Stimulated activated CD4-positive, alpha-beta T cell treated with anti-CD3 and anti-CD28 coated beads, Interleukin-4, amount 100 ng/mL, for 4 hours (primary cell): ENCODE measurements around the gene DNAJA3.

ENCODE experiments used
- DNase-seq, 2 experiments: peaks; one replicate each; pipeline ENCODE4 v3.0.0-alpha.2; 2020

The DNAJA3 gene

DNA sequence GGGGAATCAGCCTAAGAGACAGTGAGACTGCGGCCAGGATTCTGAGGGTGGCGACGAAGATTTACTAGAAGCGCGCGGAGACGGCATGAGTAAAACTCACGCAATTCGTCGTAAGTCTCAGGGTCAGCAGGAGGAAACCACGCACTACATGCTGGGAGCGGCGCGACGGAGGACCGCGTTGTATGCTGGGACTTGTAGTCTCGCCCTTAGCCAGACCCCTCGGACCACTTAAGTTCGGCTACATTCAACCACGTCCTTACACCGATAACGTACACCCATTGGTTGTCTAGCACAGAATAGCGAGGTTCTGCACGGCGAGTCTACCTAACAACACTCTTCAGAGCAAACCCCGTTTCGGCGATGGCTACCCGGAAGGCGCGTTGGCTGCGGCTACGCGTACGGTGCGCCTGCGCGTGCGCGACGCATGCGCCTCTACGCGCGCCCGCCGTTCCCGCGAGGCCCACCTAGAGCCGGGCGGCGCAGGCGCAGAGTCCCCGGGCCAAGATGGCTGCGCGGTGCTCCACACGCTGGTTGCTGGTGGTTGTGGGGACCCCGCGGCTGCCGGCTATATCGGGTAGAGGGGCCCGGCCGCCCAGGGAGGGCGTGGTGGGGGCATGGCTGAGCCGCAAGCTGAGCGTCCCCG is at the start of gene DNAJA3:
TSS of gene DNAJA3 (plus strand) at position 491 of the 643 bp plus-strand sequence. CDS start at position 505, 14 bp downstream.
- peak; percentile 89 to 93 for DNase-seq

DNA sequence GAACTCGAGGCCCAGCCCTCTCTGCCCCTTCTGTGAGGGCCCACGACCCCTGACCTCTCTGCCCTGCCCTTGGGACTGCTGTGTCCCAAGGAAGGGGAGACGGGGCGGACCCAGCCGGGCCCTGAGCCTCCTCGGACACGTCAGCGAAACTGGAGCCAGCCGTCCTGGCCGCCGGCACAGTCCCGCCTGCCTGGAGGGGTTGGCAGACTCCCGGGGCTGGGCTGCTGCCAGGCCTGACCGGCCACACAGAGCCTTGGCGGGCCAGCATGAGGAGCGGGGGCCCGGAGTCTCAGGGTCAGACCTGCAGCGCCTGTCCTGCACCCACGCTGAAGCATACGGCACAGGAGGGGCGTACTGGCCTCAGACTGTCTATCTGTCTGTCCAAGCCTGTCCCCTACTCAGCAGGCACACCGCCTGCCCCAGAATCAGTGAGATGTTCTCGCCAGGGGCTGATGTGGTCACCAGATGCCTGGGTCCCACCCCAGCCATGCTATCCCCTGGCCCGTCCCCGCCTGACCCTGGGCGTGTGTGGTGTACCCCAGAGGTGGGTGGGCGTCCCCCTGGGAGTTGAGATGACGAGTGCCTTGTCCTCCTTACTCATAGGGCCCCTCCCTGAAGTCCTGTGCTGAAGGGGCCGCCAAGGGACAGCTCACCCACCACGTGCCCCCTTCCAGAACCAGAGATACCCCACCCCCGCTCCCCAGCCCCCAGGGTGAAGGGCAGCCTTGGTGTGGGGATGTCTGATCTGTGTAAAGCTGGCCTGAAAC is 49.4 kb upstream of the DNAJA3 start:
- DNase-seq: no peak

DNA sequence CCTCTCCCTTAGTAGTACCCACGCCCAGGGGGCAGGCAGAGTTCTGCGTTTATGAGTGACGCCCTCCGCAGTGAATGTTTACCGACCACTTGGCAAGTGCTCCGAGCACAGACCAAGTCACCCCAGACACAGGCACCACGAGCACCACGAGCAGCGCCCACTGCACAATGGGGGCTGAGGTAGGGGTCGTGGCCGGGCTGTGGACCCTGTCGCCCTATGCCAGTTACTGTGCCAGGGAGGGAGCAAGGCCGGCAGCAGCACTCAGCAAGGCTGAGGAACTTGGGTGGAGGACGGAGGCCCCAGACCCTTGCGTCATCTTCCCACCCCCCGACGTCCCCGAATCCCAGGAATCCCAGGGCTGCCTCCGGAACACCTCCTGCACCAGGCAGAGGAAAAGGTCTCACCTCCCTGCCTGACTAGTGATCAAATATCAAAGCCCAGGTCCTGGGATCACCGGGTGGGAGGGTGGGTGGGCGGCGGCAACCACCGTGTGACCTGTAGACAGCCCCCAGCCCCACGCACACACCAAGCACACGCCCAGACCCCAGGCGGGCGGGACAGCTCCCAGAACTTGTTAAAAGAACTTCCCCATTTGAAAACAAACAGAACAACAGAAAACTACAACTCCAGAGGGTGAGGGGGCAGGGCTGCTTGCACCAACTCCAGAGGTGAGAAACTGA is 48.6 kb upstream of the DNAJA3 start:
- DNase-seq: no peak

DNA sequence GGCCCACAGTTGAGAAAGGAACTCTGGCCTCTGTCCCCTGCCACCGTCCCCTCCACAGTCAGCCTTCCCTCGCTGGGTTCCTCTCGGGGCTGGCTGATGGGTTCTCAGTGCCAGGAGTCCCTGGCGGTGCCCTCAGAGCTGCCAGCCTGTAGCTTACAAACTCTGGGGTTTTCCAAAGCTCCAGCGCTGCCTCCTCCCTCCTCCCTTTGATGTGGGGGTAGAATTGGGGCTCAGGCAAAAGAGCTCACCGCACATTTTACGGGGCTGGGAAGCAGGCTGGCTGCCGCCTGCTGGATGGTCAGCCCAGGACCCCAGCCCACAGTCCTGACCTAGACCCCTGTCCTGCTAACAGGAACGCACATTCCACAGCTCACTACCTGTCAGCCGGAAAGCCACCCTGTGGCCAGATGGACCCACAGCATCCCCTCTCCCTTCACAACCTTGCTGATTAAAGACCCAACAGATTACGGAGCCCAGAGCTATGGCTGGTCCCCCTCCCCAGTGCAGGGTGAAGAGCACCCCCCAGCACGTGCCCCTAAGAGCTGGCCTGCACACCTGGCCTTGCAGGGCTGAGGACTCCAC is 48.0 kb upstream of the DNAJA3 start:
- no peak for DNase-seq

DNA sequence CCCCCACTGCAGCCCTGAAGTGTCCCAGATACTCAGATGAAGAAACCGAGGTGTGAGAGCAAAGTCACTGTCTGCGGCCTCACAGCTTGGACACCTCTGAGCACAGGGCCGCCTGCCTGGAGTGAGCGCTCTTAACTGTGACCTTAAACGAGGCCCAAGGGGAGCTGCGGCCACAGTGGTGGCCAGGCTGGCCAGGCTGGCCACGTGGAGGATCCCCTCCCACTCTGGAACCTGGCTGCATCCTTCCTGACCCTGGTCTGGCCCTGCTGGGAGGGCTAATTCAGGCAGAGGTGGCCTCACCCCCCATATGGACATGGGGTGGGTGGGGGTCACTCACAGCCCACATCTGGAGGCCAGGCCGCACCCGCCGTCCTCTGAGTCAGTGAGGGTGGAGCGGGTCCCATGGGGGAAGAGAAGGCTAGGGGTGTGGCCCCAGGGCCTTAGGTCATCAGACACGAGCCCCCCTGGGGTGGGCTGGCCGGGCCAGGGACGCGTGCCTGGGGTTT is 47.5 kb upstream of the DNAJA3 start:
- no peak for DNase-seq

DNA sequence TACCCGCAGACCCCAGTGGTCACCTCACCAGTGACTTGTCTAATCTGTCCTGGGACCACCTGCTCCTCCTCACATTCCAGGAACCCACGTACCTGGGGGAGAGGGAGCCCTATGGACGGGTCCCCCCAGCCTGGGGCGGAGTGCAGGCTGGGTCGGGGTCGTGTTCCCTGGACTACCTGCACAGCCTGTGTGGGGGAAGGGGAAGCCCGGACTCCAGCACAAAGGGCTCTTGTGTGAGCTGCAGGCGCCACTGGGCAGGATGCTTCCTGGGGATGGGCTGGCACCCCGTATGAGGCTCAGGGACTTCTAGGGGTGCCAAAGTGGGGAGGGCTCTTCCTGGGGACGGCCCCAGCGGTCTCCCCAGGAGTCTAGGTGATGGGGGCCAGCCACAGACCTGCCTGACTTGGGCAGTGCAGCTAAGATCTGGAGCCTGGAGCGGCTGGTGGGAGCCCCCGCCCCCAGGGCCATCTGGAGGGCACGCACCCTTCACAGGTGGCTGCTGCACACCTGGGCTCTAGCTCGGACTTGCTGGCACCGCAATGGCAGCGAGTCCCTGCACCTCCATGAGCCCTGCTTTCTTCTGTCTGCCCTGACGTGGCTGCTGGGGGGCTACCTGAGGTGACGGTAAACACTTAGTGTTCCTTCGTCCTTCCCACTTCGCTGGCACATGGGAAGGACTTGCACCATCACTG is 46.5 kb upstream of the DNAJA3 start:
- no peak for DNase-seq

DNA sequence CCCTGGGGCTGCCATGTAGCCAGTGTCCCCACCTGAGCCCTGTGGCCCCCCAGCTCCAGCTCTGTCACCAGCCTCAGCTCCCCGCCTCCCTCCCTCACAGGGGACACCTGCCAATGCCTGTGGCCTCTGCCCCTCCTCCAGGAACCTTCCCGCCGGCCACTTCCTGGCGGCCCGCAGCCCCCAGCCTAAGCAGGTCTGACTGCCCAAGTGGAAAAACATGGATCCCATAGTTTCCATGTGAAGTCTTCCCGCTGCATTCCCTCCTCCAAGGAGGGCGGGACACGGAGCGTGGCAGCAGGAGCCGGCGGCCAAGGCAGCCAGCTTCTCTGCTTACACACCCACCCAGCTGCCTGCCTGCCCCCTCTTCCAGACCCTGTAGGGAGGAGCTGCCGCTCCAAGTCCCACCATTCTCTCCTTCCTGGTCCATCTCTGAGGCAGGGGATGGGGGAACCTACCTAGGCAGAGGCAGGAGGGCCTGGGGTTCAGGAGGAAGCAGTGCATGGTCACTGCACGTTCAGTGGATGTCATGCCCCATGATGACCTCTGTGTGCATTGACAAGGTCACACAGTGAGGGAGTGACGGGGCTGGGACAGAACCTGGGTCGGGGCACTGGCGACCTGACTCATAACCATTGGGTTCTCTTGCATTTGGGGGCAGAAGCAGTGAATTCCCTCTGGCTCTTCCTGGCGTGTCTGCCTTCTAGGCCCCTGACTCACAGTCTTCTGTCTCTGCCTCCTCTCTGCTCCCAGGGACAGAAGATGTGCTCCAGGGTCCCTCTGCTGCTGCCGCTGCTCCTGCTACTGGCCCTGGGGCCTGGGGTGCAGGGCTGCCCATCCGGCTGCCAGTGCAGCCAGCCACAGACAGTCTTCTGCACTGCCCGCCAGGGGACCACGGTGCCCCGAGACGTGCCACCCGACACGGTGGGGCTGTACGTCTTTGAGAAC is 45.3 kb upstream of the DNAJA3 start:
- DNase-seq: no peak

DNA sequence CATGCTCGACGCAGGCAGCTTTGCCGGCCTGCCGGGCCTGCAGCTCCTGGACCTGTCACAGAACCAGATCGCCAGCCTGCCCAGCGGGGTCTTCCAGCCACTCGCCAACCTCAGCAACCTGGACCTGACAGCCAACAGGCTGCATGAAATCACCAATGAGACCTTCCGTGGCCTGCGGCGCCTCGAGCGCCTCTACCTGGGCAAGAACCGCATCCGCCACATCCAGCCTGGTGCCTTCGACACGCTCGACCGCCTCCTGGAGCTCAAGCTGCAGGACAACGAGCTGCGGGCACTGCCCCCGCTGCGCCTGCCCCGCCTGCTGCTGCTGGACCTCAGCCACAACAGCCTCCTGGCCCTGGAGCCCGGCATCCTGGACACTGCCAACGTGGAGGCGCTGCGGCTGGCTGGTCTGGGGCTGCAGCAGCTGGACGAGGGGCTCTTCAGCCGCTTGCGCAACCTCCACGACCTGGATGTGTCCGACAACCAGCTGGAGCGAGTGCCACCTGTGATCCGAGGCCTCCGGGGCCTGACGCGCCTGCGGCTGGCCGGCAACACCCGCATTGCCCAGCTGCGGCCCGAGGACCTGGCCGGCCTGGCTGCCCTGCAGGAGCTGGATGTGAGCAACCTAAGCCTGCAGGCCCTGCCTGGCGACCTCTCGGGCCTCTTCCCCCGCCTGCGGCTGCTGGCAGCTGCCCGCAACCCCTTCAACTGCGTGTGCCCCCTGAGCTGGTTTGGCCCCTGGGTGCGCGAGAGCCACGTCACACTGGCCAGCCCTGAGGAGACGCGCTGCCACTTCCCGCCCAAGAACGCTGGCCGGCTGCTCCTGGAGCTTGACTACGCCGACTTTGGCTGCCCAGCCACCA is 44.4 kb upstream of the DNAJA3 start:
- DNase-seq: no peak

DNA sequence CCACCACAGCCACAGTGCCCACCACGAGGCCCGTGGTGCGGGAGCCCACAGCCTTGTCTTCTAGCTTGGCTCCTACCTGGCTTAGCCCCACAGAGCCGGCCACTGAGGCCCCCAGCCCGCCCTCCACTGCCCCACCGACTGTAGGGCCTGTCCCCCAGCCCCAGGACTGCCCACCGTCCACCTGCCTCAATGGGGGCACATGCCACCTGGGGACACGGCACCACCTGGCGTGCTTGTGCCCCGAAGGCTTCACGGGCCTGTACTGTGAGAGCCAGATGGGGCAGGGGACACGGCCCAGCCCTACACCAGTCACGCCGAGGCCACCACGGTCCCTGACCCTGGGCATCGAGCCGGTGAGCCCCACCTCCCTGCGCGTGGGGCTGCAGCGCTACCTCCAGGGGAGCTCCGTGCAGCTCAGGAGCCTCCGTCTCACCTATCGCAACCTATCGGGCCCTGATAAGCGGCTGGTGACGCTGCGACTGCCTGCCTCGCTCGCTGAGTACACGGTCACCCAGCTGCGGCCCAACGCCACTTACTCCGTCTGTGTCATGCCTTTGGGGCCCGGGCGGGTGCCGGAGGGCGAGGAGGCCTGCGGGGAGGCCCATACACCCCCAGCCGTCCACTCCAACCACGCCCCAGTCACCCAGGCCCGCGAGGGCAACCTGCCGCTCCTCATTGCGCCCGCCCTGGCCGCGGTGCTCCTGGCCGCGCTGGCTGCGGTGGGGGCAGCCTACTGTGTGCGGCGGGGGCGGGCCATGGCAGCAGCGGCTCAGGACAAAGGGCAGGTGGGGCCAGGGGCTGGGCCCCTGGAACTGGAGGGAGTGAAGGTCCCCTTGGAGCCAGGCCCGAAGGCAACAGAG is 43.5 kb upstream of the DNAJA3 start:
- no peak for DNase-seq

DNA sequence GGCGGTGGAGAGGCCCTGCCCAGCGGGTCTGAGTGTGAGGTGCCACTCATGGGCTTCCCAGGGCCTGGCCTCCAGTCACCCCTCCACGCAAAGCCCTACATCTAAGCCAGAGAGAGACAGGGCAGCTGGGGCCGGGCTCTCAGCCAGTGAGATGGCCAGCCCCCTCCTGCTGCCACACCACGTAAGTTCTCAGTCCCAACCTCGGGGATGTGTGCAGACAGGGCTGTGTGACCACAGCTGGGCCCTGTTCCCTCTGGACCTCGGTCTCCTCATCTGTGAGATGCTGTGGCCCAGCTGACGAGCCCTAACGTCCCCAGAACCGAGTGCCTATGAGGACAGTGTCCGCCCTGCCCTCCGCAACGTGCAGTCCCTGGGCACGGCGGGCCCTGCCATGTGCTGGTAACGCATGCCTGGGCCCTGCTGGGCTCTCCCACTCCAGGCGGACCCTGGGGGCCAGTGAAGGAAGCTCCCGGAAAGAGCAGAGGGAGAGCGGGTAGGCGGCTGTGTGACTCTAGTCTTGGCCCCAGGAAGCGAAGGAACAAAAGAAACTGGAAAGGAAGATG is 42.8 kb upstream of the DNAJA3 start:
- no peak for DNase-seq

DNA sequence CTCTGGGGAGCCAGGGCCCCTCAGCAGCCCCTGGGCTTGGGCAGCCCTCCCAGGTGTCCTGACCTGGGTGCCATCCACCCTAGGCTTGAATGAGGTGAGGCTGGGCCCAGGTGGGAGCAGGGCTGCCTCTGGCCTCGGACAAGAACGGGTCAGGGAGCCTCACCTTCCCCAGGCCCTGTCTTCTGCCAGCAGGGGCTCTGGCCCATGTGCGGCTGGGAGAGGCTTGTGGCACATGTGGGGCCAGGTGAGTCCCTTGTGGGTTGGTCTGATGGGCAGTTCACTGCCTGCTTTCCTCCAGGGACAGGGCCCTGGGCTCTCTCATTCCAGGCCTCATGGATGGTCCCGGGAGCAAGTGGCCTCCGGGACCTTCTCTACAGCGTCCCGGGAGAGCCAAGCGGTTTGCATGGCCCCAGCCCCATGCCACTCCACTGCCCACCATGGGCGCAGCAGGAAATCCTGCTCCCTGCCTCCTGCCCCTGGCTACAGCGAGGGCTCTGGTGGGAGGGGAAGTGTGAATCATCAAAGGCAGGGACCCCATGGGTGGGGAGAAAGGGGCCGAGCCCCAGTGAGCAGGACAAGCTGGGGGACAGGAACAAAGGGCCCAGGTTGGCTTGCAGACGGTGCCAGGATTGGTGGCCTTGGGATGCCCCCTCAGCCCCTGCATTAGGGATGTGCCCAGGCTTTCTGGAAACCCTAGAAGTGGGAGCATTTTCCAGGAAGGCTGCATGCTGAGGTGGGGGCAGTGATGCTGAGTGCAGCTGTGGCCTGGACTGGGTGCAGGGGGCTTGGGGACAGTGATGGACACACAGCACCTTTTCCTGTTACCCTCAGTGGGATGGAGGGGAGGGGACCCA is 41.9 kb upstream of the DNAJA3 start:
- no peak for DNase-seq

DNA sequence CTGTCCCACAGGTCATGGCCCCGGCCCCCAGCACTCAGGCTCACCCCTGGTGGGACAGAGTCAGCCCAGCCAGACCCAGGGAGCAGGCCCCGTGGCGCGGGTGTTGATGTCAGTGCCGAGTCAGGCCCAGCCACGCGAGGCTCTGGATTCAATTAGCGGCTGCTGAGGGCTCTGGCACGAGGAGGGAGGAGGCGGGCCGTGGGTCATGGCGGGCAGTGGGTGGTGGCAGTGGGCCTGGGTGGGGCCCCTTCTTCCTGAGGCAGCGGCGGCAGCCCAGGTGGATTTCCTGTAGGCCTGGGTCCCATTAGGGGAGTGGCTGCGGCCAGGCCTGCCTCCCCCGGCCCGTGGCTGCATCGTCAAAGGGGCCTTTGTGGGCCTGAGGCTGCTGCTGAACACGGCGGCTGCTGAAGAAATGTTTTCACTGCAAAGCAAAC is 41.1 kb upstream of the DNAJA3 start:
- no peak for DNase-seq

DNA sequence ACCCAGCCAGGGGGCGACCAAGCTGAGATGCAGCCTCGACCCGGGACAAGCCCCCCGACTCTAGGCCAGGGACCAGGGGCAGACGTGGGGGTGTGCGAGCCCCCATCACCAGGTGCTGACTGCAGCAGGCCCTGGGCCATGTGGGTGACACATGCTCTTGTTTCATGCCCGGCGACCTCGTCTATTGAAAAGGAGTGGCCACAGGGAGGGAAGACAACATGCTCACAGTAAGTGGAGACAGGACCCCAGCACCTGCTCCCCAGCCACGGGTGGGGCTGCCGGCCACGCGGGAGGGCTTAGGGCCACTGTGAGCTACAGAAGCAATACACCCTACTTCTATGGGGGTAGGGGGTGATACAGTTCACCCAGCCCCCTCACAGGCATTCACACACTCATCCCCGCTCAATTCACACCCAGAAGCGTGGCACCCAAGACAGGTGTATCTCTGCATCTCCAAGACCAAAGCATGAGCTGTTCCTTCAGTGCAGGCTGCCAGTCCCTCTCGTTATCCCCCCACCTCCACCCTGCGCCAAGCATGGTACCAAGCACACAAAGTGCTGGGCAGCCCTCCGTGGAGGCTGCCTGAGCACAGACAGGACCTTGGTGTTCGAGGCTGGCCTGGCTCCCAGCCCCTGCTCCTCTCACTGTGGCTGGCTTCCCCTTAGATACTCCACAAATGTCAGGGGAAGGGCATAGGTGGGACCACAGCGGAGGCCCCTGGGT is 40.4 kb upstream of the DNAJA3 start:
- no peak for DNase-seq

DNA sequence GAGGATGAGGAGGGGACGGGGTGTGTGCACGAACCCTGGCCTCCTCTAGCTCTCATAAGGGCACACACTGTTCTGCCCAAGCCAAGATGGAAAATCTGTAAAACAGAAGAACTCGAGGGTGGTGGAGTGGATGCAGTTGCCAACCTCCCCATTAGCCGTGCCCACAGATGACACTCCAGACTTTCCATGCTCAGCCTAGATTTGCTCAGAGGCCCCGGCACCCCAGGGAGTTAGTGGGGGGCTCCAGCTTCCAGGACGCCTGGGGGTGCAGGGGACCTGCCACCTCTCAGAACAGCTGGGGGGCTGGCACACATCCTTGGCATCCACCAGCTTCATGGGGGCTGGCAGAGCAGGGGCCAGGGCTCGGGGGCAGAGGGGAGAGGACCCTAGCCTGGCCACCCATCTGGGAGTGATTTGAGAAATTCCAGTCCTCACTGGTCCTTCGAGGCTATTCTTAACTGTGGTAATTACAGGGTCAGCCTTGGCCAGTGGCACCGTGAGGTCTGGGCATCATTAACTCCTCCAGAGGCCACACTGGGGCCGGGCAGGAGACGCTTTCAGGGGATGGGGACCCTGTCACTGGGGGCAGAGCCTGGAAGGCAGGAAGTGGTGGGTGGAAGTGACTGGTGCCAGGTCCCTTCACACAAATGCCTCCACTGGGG is 39.7 kb upstream of the DNAJA3 start:
- no peak for DNase-seq

DNA sequence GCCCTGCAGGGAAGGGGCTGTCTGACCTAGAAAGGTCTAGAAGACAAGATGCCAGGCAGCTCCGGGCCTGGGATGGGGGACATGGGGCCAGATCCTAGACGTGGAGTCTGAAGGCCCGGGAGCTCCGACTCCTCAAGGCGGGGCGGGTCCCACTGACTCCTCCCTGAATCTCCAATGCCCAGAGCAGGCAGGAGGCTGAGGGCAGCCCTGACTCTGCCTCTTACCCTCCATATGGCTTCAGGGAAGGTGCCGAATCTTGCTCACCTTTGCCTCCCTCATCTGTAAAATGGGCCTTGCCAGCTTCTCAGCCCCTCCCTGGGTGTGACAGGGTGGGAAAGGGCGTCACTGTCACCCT is 39.2 kb upstream of the DNAJA3 start:
- no peak for DNase-seq

DNA sequence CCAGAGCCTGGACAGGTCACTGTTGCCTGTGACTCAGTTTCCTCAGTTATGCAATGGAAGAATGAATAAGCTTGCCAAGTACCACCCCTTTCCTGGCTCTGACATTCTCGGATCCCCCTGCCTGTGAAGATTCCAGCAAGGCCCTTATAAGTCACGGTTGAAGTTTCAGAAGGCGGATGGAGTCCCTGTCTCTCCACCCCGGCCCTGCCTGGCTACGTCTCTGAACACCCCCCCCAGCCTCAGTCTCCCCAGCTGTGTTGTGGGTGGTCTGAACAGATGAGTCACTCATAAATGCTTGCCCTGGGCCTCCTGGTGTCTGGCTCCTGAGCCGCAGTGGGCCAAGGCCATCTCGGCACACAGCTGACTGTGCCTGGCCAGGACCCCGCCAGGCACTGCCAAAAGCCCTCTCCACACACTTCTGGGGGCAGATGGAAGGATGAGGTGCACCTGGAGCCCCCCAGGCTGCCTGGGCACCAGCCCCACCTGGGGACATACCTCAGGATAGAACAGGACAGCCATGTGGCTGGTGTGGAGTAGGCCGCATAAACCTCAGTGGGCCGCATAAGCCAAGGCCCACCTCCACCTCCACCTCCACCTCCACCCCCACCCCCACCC is 38.6 kb upstream of the DNAJA3 start:
- no peak for DNase-seq

DNA sequence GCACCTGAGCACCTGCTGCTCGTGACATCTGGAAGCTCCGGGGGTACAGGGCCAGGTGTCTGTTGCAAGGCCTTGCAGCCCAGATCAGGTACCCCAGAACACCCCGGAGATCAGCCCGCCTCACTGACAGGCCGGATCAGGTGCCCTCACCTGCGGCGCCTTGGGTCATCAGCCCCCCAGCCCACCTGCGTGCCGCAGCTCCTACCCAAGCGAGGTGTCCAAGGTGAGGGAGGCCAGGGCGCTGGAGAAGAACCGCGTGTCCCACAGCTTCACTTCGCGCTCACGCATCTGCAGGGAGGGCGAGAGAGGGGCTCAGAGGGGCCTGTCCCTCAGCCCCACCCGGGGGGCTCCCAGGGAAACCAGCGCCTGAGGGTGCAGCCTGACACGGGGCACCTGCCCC is 37.9 kb upstream of the DNAJA3 start:
- DNase-seq: no peak
